Activated B cell treated with CpG ODN at 0.5 μM for 24 hours (primary cell): Measurements from ENCODE around the gene HDAC9. TPM values are rescaled to one million over a fixed set of nuclear protein-coding genes. Genes with fewer than 3 reads are reported as not detected.

ENCODE experiments used
- ATAC-seq: fragments of 200-7000 bp; cut with Tn5 transposase; one replicate; pipeline ENCODE4 v1.10.0; 2021; ENCODE audit warnings: low read depth, mild to moderate bottlenecking, moderate library complexity
- CTCF ChIA-PET: fragments of 350-600 bp; sonication (Branson Sonifier 250); formaldehyde crosslinking; loops from one replicate; lab custom pipeline; 2021; ENCODE audit warnings: antibody characterized with exemption; lab: Charles Lee
- POLR2A ChIA-PET: fragments of 350-600 bp; sonication (Branson Sonifier 250); formaldehyde crosslinking; loops from one replicate; lab custom pipeline; 2021; ENCODE audit warnings: antibody characterized with exemption; lab: Charles Lee
- DNase-seq: peaks from one replicate; pipeline ENCODE4 v3.0.0; 2022
- H3K27ac Mint-ChIP-seq: one replicate; pipeline ENCODE4 v1.8.0; 2020; ENCODE audit warnings: mixed read lengths
- H3K27me3 Mint-ChIP-seq: one replicate; pipeline ENCODE4 v1.8.0; 2021; ENCODE audit warnings: mixed read lengths
- H3K36me3 Mint-ChIP-seq: one replicate; pipeline ENCODE4 v1.8.0; 2021; ENCODE audit warnings: low read depth, mixed read lengths
- H3K4me1 Mint-ChIP-seq: one replicate; pipeline ENCODE4 v1.8.0; 2021; ENCODE audit warnings: mixed read lengths
- H3K4me3 Mint-ChIP-seq: one replicate; pipeline ENCODE4 v1.8.0; 2020; ENCODE audit warnings: mild to moderate bottlenecking, mixed read lengths
- H3K9me3 Mint-ChIP-seq: one replicate; pipeline ENCODE4 v1.8.0; 2020; ENCODE audit warnings: mixed read lengths
- intact Hi-C: fragments of 100-400 bp; cut with micrococcal nuclease; formaldehyde crosslinking; loops from one replicate; pipeline ENCODE4 v1.15.1; 2024
- total RNA-seq: library from RNA; stranded (reverse); gene quantifications from 2 replicates; pipeline ENCODE4 v1.2.3, GENCODE V29; 2022
- TF ChIP-seq, protein P1 (sequence below): fragments of 200-600 bp; IDR thresholded peaks from one replicate; pipeline ENCODE4 v1.8.0; 2022; ENCODE audit warnings: antibody characterized with exemption, mild to moderate bottlenecking

Gene HDAC9
- total RNA-seq, 1 donor from 2014 or later = 149 TPM

DNA sequence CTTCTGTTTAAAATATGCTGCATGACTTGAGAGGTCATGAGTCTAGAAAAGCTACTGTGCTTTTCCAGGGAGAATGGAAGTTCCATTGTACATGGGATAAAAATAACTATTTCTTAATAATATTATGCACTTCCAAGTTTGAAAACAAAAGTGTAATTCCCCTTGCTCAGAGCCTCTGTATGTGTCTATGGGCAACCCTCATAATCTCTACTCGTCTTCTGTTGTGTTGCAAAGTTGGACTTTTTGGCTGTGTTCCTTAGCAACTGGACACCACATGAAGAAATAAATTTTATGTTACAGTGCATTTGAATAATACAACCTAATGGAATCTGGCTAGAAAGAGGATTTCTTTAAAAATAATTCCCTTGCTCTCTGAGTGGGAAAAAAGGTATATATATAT, 379.3 kb downstream of the HDAC9 start:
- ChIA-PET POLR2A (no interaction called here), CTCF (no interaction called here)
- TF ChIP-seq, protein P1, sequence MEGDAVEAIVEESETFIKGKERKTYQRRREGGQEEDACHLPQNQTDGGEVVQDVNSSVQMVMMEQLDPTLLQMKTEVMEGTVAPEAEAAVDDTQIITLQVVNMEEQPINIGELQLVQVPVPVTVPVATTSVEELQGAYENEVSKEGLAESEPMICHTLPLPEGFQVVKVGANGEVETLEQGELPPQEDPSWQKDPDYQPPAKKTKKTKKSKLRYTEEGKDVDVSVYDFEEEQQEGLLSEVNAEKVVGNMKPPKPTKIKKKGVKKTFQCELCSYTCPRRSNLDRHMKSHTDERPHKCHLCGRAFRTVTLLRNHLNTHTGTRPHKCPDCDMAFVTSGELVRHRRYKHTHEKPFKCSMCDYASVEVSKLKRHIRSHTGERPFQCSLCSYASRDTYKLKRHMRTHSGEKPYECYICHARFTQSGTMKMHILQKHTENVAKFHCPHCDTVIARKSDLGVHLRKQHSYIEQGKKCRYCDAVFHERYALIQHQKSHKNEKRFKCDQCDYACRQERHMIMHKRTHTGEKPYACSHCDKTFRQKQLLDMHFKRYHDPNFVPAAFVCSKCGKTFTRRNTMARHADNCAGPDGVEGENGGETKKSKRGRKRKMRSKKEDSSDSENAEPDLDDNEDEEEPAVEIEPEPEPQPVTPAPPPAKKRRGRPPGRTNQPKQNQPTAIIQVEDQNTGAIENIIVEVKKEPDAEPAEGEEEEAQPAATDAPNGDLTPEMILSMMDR = no peak
- Mint-ChIP-seq H3K9me3 (no peaks in the 10 kb centered on the region), H3K4me3 (no peak overlapping the region), H3K27me3 (no peaks in the 10 kb centered on the region), H3K27ac (no peak overlapping the region), H3K36me3 (no peaks in the 10 kb centered on the region), H3K4me1 (no peaks in the 10 kb centered on the region)
- intact Hi-C loops = no loop called here
- ATAC-seq = no peak
- DNase-seq = no peak

DNA sequence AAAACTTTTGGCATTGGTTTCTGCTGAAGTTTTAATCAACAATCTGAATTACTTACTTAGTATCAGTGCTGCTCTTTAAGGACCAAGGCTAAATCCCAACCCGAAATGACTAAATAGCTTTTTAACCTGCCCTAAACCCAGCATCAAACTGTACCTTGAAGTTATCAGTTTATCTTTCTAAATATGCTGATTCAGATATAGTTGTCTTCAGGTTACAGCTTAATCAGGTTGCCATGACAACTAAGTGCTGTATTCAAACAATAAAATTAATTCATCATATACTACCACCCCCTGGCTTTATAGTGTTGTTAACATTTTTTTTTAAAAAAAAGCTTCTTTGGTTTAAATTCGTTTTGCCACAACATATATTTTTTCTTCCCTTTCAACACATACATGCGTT, 382.3 kb downstream of the HDAC9 start:
- TF ChIP-seq, protein P1 = no peak

DNA sequence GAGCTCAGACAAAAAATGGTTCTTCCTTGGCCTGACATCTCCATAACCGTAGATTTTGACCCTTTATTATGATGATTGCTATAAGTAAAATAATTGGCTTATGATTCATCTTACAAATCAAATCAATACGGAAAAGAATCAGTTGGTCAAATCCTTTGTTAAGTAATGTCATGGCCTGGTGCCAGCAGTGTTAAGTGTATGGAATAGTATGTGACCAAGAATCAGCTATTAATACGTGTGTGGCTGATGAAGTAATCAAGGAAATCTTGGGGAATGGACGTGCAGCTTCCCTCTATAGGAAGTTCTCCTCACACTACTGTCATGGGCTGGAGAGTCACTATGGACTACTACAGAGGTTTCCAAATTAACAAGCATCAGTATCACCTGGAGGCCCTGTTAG, 391.3 kb downstream of the HDAC9 start:
- DNase-seq = no peak
- ChIA-PET POLR2A (no interaction called here), CTCF (no interaction called here)
- ATAC-seq = no peak
- Mint-ChIP-seq H3K4me1 (no peaks in the 10 kb centered on the region), H3K27me3 (no peaks in the 10 kb centered on the region), H3K36me3 (no peaks in the 10 kb centered on the region), H3K27ac (no peak overlapping the region), H3K9me3 (no peaks in the 10 kb centered on the region), H3K4me3 (no peak overlapping the region)
- intact Hi-C loops = no loop called here
- TF ChIP-seq, protein P1 = no peak

More for the DNA sequence above, 382.3 kb downstream of the HDAC9 start:
- H3K4me3 Mint-ChIP-seq = no peak overlapping the region
- CTCF ChIA-PET = no interaction called here
- H3K9me3 Mint-ChIP-seq = no peaks in the 10 kb centered on the region
- H3K36me3 Mint-ChIP-seq = peaks cover 6% of the 10 kb centered on the region
- DNase-seq (no peak), ATAC-seq (no peak)
- H3K27ac Mint-ChIP-seq = no peak overlapping the region
- H3K27me3 Mint-ChIP-seq = no peaks in the 10 kb centered on the region
- H3K4me1 Mint-ChIP-seq = no peaks in the 10 kb centered on the region
- POLR2A ChIA-PET = no interaction called here
- intact Hi-C loops = no loop called here

DNA sequence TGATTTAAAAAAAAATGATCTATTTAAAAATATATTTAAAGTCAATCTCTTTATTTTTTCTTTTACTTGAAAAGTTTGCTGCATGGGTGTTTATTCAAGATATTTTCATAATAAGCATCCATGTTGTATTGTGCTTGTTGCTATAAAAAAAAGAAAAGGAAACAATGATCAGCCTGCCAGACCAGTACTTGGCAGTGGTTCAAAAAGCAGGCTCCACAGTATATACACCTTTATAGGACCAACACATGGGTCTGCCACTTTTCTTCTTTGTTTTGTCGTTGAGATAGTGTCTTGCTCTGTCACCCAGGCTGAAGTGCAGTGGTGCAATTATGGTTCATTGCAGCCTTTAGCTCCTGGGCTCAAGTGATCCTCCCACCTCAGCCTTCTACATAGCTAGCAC, 393.9 kb downstream of the HDAC9 start:
- ChIA-PET CTCF (no interaction called here), POLR2A (no interaction called here)
- no peaks in the 10 kb centered on the region for H3K36me3 Mint-ChIP-seq
- intact Hi-C loops = no loop called here
- no peaks in the 10 kb centered on the region for H3K9me3 Mint-ChIP-seq
- TF ChIP-seq, protein P1 = no peak
- no peaks in the 10 kb centered on the region for H3K27me3 Mint-ChIP-seq
- no peak overlapping the region for H3K4me3 Mint-ChIP-seq
- ATAC-seq (no peak), DNase-seq (no peak)
- H3K4me1 Mint-ChIP-seq = no peaks in the 10 kb centered on the region
- H3K27ac Mint-ChIP-seq = no peak overlapping the region

DNA sequence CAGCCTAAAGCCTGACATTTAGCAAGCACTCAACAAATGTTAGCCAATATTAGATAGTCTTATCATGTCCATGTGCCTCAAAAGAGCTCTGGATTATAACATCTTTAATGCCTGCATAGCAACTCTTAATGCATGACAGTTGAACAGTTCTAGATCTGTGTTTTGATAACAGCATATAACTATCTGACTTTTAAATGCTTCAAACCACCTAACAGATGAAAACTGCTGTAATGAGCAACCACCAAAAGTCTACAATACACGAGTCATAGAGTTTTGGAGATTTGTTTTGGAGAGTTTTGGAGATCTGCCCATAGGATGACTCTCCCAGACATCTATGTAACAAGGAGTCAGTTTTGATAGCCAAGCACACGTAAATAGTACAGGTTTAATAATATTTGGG, 394.6 kb downstream of the HDAC9 start:
- CTCF ChIA-PET = no interaction called here
- POLR2A ChIA-PET = no interaction called here
- ATAC-seq (no peak), DNase-seq (no peak)
- H3K27me3 Mint-ChIP-seq = no peaks in the 10 kb centered on the region
- no peaks in the 10 kb centered on the region for H3K4me1 Mint-ChIP-seq
- no peaks in the 10 kb centered on the region for H3K36me3 Mint-ChIP-seq
- TF ChIP-seq, protein P1 = no peak
- no peak overlapping the region for H3K4me3 Mint-ChIP-seq
- intact Hi-C loops = no loop called here
- no peaks in the 10 kb centered on the region for H3K9me3 Mint-ChIP-seq
- no peak overlapping the region for H3K27ac Mint-ChIP-seq
